ENCODE measurements around the gene CCR1.

Gene CCR1

GRCh38 chr3:46231323-46231722, 23.2 kb upstream of the CCR1 start:
- DNase-seq (ENCODE audit: low read depth) = no peak
- TF ChIP-seq CTCF (IDR thresholded peaks at IDR 0.05; ENCODE audit: low read depth, low read length) = no peak
- TF ChIP-seq MYC (IDR thresholded peaks at IDR 0.05; ENCODE audit: low read depth, low read length) = no peak
- no peak for TF ChIP-seq MAX (IDR thresholded peaks at IDR 0.05; ENCODE audit: low read depth, low read length)
- TF ChIP-seq POLR2A (IDR thresholded peaks at IDR 0.05; ENCODE audit: extremely low read depth, insufficient read length) = no peak
- H3K4me3 ChIP-seq (ENCODE audit: low read depth, low read length) = no peak overlapping the region

- DNase-seq (ENCODE audit: low read depth) = peak; percentile 92
- no peak overlapping the region for H3K4me3 ChIP-seq (ENCODE audit: low read depth, low read length)
- TF ChIP-seq POLR2A (IDR thresholded peaks at IDR 0.05; ENCODE audit: extremely low read depth, insufficient read length) (no peak), CTCF (IDR thresholded peaks at IDR 0.05; ENCODE audit: low read depth, low read length) (no peak), MYC (IDR thresholded peaks at IDR 0.05; ENCODE audit: low read depth, low read length) (peak; percentile 94), MAX (IDR thresholded peaks at IDR 0.05; ENCODE audit: low read depth, low read length) (peak; percentile 94)
Measured at GRCh38 chr3:46228260-46229242, 20.4 kb upstream of the CCR1 start.

- peak; percentile 89 for DNase-seq (ENCODE audit: low read depth)
- H3K4me3 ChIP-seq (ENCODE audit: low read depth, low read length) = no peak overlapping the region
- TF ChIP-seq MYC (IDR thresholded peaks at IDR 0.05; ENCODE audit: low read depth, low read length) (no peak), POLR2A (IDR thresholded peaks at IDR 0.05; ENCODE audit: extremely low read depth, insufficient read length) (no peak), CTCF (IDR thresholded peaks at IDR 0.05; ENCODE audit: low read depth, low read length) (no peak), MAX (IDR thresholded peaks at IDR 0.05; ENCODE audit: low read depth, low read length) (no peak)
Measured at GRCh38 chr3:46222435-46223161, 14.5 kb upstream of the CCR1 start.

GRCh38 chr3:46221938-46222337, 13.8 kb upstream of the CCR1 start:
- H3K4me3 ChIP-seq (ENCODE audit: low read depth, low read length) = no peak overlapping the region
- DNase-seq (ENCODE audit: low read depth) = no peak
- TF ChIP-seq MAX (IDR thresholded peaks at IDR 0.05; ENCODE audit: low read depth, low read length) (no peak), CTCF (IDR thresholded peaks at IDR 0.05; ENCODE audit: low read depth, low read length) (no peak), POLR2A (IDR thresholded peaks at IDR 0.05; ENCODE audit: extremely low read depth, insufficient read length) (no peak), MYC (IDR thresholded peaks at IDR 0.05; ENCODE audit: low read depth, low read length) (no peak)

GRCh38 chr3:46221391-46221790, 13.3 kb upstream of the CCR1 start:
- TF ChIP-seq MYC (IDR thresholded peaks at IDR 0.05; ENCODE audit: low read depth, low read length) (no peak), MAX (IDR thresholded peaks at IDR 0.05; ENCODE audit: low read depth, low read length) (no peak), CTCF (IDR thresholded peaks at IDR 0.05; ENCODE audit: low read depth, low read length) (no peak), POLR2A (IDR thresholded peaks at IDR 0.05; ENCODE audit: extremely low read depth, insufficient read length) (no peak)
- DNase-seq (ENCODE audit: low read depth) = peak; percentile 84
- no peak overlapping the region for H3K4me3 ChIP-seq (ENCODE audit: low read depth, low read length)
